D721Med (cell line): ENCODE measurements around the gene DEPP1.

Experiments
- DNase-seq: peaks from one replicate; pipeline ENCODE4 v3.0.0; 2011; ENCODE audit warnings: low spot score; ENCODE audit not compliant: insufficient read length
- FAIRE-seq: peaks from 2 replicates; lab custom pipeline; 2011; peaks lifted over from hg19 to GRCh38; lab: Jason Lieb, UNC
- CTCF ChIP-seq: IDR thresholded peaks from 2 replicates; pipeline ENCODE4 v1.5.1; 2012; ENCODE audit warnings: mild to moderate bottlenecking, control low read depth; ENCODE audit not compliant: insufficient read depth; ENCODE audit errors: missing control alignments

DEPP1 gene

GRCh38 chr10:44934416-44935200, 44.0 kb downstream of the DEPP1 start:
- FAIRE-seq (no peak), DNase-seq (no peak)
- no peak for TF ChIP-seq CTCF

GRCh38 chr10:44933451-44934321, 44.9 kb downstream of the DEPP1 start:
- no peak for TF ChIP-seq CTCF
- DNase-seq (no peak), FAIRE-seq (no peak)

- DNase-seq (no peak), FAIRE-seq (no peak)
- peak; percentile 95 for TF ChIP-seq CTCF
These were observed 45.8 kb downstream of the DEPP1 start for GRCh38 chr10:44932517-44933450.

GRCh38 chr10:44931621-44932516, 46.7 kb downstream of the DEPP1 start:
- no peak for TF ChIP-seq CTCF
- FAIRE-seq: no peak
- DNase-seq: no peak

- no peak for TF ChIP-seq CTCF
- no peak for FAIRE-seq
These were observed 47.5 kb downstream of the DEPP1 start for GRCh38 chr10:44930904-44931620.

More at GRCh38 chr10:44930904-44931620, 47.5 kb downstream of the DEPP1 start:
- no peak for DNase-seq
